HL-60/S4 treated with retinoic acid at 250 ng/mL for 4 days and 3 days (cell line): ENCODE results near the gene OR2AT4.
"Not testable (repeated sequence)": the region's sequence is repeated elsewhere in the genome, so short reads cannot be mapped to it uniquely, and the experiment has no call there.

Experiments used
- in situ Hi-C: fragments of 300-500 bp; cut with MboI; formaldehyde crosslinking; loops from 2 replicates; pipeline ENCODE4 v1.7.0; 2022; ENCODE audit warnings: low sequenced_read_pairs

OR2AT4 gene

DNA sequence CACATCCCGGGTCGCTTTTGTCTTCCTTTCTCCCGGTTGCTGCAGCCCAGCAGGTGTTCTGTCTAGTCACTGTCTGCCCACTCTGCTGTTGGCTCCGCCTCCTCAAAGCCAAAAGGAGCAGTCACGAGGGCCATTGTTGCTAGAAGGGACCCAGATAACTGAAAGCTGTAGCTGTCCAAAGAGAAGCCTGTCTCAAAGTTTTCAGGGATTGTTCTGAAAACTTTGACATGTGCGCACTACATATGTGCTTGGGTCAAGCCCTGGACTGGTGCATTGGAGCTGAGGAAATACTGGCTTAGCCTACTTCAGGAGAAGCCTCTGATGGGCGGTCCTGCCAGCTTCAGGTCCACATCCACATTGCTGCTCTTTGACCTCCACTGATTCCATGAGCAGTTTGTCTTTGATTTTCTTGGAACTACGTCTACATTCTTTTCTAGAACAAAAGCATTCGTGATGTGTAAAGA is 8.8 kb upstream of the OR2AT4 start:
- in situ Hi-C loops = no loop called here

DNA sequence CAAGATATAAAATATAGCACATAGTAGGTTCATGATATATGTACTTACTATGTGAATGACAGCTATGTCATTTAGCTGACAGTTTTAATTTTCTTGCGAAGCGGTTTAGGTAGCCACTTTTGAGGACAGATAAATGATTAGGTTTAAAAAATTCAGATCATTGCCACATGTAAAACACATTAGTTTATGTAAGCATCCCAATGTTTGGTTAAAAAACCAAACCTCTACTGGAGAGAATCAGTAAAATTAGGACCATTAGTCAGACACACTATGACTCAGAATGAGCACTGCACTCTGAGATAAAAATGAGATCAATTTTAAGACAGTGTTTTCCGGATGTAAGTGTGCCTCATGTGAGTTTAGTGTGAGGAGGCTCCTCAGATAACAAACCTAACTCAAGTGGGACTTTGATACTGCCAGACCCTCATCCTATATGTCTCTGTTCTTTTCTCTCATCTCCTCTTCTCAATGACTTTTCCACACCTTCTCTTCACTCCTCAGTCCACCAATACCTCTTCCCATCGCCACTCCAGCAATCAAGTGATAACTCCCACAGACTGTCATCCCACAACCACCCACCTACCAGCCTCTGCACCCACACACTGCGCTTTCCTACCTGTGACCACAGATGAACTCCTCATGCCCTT is 6.8 kb upstream of the OR2AT4 start:
- in situ Hi-C loops = no loop called here

DNA sequence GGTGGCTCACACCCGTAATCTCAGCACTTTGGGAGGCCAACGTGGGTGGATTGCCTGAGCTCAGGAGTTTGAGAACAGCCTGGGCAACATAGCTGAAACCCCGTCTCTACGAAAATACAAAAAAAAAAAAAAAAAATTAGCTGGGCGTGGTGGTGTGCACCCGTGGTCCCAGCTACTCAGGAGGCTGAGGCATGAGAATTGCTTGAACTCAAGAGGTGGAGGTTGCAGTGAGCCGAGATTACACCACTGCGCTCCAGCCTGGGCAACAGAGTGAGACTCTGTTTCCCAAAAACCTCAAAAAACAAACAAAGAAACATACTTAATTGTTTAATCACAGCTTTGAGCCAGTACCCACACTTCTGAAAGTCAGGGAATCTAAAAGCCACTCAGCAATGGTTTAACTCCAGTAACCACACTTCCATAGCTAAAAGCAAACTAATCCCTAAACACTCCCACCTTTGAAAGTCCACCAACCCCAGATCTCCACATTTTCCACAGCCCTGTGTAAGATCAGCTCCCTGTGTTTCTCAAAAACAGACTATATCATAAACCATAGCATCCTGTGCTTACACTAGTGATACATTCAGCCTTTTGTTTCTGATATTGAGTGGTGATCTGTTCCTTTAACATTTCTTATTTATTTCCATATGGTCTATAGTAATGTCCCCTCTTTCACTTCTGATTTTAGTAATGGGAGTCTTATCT is 4.9 kb upstream of the OR2AT4 start:
- in situ Hi-C loops = no loop called here

DNA sequence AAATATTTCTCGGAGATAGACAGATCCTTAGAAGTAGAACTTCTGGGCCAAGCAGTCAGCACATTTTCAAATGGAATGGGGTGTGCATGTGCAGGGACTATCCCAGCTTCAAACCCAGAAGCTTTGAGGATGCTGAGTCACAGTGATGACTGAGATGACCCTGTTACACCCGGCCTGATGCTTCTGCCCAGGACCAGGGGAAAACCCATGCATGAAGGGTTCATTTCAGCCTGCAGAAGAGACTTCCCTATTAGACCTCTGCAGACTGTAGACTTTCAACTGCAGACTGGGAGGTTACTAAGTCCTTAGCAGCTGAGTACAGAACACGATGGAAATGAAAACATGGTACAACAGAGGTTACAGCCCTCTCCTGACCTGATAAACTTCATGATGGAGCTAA is 3.6 kb upstream of the OR2AT4 start:
- in situ Hi-C loops = no loop called here

DNA sequence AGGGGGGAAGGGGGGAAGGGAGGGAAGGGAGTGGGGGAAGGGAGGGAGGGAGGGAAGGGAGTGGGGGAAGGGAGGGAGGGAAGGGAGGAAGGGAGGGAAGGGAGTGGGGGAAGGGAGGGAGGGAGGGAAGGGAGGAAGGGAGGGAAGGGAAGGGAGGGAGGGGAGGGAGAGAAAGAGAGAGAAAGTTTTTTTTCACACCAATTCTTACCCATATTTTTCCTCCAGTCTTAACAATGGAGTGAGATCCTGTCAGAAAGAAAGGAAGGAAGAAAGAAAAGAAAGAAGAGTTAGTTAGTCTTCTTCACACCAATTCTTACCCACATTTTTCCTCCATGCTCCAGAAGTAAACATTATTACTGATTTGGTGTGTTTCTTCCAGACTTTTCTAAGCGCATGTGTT is 3.0 kb upstream of the OR2AT4 start:
- in situ Hi-C loops = no loop called here

DNA sequence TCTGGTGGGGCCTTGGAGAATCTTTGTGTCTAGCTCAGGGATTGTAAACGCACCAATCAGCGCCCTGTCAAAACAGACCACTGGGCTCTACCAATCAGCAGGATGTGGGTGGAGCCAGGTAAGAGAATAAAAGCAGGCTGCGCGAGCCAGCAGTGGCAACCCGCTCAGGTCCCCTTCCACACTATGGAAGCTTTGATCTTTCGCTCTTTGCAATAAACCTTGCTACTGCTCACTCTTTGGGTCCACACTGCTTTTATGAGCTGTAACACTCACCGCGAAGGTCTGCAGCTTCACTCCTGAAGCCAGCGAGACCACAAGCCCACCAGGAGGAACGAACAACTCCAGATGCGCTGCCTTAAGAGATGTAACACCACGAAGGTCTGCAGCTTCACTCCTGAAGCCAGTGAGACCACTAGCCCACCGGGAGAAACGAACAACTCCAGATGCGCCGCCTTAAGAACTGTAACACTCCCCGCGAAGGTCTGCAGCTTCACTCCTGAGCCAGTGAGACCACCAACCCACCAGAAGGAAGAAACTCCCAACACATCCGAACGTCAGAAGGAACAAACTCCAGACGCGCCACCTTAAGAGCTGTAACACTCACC is 2.3 kb upstream of the OR2AT4 start:
- in situ Hi-C loops = not testable (repeated sequence)

DNA sequence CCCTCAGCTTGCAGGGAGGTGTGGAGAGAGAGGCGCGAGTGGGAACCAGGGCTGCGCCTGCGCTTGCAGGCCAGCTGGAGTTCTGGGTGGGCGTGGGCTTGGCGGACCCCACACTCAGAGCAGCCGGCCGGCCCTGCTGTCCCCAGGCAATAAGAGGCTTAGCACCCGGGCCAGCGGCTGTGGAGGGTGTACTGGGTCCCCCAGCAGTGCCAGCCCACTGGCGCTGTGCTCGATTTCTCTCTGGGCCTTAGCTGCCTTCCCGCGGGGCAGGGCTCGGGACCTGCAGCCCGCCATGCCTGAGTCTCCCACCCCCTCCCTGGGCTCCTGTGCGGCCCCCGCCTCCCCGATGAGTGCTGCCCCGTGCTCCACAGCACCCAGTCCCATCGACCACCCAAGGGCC is 1.5 kb upstream of the OR2AT4 start:
- in situ Hi-C loops = not testable (repeated sequence)

DNA sequence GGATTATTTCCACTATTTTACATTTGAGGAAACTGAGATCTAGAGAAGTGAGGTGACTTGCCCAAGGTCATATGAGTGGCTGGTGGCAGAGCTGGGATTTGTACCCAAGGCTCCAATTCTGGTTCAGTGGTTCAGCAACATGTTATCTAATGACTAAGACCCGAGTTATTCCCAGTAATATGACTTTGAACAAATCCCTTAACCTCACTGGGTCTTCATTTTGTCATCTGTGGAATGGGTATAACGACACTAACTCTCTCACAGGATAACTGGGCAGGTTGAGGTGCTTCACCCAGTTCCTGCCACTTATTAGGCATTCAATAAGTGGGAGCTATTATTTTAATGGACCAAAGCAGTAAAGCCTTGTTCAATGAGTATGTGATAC is 489 bp upstream of the OR2AT4 start:
- in situ Hi-C loops = no loop called here

DNA sequence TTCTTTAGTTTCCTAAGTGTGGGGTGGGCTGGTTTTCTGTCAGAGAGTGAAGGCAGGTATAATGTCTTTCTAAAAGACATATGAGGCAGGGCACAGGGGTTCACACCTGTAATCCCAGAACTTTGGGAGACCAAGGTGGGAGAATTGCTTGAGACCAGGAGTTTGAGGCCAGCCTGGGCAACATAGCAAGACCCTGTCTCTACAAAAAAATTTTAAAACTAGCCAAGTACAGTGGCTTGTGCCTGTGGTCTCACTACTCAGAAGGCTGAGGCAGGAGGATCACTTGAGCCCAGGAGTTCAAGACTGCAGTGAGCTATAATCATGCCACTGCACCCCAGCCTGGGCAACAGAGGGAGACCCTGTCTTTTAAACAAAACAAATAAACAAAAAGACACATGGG is 2.3 kb downstream of the OR2AT4 start:
- in situ Hi-C loops = not testable (repeated sequence)

DNA sequence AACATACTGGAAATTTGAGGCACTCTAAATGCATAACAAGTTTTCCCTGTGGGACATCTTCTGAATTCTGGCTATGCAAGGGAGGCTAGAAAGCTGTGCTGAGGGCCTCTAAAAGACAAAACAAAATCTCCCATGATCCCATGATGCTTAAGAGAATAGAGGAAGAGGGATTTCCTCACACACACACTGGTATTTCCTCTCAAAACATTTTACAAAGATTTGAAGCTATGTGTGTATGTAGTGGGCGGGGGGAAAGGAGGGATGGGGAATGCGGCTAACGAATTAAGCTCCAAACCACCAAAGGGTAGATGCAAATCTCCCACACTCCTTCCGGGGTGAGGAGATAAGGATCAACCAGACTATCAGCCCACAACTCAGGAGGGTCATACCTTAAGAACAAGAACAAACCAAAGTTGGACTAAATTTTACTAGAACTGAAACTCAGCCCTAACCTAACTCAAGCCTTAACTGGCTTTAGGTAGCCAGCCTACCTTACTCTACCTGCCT is 6.0 kb downstream of the OR2AT4 start:
- in situ Hi-C loops = no loop called here

DNA sequence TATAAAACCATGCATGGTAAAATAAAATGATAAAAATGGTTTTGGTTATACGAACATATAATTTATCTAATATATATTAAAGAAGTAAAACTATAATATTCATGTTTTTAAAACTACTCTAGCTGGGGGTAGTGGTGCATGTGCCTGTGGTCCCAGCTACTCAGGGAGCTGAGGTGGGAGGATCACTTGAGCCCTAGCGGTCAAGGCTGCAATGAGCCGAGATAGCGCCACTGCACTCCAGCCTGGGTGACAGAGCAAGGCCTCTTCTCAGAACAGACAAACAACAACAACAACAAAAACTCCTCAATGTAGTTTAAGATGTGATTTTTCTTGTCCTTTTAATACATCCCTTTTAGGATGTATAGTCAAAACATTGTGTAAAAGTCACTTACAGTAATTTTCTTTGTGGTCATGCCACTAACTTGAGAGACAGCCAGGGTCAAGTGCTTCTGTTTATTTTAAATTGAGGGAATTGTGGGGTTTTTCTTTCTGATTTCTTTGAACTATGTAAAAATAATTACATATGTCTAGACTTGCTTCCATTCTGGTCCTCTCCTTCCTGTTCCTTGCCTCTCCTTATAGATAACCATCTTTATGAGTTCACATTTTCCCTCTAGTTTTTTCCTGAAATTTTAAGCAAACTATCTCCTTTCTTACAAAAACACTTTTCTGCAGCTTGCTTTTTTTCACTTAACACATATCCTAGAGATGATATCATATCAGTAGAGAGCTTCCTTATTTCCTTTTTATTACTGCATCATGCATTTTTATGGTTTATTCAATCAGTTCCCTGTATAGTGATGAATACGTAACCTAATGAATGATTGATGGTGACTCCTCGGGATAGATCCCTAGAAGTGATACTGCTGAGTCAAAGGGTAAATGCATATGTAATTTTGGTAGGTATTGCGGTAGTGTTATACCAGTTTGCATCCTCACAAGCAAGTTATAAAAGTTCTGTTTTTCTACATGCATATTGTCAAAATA is 9.1 kb downstream of the OR2AT4 start:
- in situ Hi-C loops = no loop called here

DNA sequence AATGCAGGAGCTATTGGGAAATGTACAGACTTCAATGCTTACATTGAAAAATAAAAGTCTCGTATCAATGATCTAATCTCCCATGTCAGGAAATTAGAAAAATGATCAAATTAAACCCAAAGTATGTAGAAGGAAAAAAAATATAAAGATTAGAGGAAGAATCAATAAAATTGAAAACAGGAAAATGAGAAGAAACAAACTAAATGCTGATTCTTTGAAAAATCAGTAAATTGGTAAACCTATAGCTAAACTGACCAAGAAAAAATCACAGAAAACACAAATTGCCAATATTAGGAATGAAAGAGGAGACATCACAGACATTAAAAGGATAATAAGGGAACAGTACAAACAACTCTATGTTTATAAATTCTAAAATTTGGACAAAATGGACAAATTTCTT is 11.8 kb downstream of the OR2AT4 start:
- in situ Hi-C loops = no loop called here

DNA sequence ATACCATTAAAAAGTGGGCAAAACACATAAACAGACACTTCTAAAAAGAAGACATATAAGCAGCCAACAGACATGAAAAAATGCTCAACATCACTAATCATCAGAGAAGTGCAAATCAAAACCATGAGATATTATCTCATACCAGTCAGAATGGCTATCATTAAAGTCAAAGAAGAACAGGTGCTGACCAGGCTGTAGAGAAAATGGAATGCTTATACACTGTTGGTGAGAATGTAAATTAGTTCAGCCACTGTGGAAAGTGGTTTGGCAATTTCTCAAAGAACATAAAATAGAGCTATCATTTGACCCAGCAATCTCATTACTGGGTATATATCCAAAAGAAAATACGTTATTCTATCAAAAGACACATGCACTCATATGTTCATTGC is 13.5 kb downstream of the OR2AT4 start:
- in situ Hi-C loops = no loop called here

DNA sequence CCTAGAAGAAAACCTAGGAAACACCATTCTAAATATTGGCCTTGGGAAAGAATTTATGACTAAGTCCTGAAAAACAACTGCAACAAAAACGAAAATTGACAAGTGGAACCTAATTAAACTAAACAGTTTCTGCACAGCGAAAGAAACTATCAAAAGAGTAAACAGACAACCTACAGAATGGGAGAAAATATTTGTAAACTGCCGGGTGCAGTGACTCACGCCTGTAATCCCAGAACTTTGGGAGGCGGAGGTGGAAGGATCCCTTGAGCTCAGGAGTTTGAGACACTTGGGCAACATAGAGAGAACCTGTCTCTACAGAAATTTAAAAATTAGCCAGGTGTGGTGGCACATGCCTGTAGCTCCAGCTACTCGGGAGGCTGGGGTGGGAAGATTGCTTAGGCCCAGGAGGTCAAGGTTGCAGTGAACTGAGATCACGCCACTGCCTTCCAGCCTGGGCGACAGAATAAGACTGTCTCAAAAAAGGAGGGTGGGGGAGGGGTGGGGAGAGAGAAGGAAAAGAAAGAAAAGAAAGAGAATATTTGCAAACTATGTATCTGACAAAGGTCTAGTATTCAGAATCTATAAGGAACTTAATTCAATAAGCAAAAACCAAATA is 14.0 kb downstream of the OR2AT4 start:
- in situ Hi-C loops = no loop called here

DNA sequence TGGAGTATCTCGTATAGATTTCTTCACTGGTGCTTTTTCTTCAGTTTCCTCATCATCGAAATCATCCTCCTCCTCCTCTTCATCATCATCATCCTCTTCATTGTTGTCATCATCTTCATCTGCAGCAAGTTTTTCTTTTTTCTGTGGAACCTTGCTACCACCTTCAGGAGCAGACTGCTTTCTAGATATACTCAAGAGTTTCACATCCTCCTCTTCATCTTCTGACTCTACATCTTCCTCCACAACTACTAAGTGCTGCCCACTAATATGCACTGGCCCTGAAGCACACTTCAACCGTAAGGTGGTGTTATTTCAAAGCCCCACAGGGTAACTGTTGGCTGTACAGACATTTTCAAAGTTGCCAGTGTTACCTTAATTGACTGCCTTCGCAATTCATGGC is 17.1 kb downstream of the OR2AT4 start:
- in situ Hi-C loops = no loop called here

DNA sequence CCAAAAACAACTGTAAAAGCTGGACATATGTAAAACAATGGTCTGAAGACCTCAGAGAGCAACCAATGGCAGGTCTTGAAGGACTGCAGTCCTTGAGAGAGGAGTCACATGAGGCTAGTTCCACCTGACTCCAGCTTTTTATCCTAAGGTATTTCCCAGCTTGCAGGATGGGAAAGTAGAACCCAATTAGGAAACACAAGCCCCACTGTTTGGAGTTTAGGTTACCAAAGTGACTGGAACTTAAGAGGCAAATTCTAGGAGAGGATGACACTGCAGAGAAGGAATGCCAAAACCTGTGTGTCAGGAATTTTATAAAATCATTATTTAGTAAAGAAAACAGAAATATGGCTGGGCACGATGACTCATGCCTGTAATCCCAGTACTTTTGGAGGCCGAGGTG is 18.4 kb downstream of the OR2AT4 start:
- in situ Hi-C loops = no loop called here

DNA sequence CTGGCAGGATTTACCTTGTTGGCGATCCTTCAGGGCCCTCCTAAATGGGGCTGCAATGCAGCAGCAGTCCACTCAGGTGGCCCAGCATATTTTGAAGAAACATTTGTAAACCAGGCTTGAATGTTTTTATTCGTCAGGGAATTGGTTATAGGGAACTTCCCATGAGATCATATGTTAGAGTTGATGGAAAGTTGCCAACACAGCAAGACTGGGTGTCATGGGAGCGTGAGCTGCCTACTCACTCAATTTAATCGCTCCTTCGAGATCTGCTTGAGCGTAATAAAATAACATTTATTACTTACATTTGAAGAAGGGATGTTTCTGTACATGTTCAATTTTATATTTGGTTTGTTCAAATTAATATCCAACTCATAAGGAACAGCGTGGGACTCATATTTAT is 19.4 kb downstream of the OR2AT4 start:
- in situ Hi-C loops = no loop called here

DNA sequence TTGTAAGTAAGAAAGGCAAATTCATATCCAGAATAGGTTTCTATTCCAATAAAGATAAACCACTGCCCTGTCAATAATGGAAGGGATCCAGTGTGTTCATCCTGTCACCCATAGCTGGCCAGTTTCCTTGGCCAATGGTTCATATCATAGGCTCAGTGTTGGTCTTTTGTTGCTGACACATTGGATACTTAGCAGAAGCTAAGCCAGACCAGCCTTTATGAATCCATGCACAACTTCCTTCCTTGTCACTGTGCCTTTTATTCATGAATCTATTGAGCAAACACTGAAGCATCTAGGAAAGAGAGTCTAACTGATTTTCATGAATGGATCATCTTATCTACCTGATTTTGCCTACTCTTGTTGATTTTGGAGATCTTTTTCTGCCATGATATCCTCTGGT is 20.0 kb downstream of the OR2AT4 start:
- in situ Hi-C loops = no loop called here

DNA sequence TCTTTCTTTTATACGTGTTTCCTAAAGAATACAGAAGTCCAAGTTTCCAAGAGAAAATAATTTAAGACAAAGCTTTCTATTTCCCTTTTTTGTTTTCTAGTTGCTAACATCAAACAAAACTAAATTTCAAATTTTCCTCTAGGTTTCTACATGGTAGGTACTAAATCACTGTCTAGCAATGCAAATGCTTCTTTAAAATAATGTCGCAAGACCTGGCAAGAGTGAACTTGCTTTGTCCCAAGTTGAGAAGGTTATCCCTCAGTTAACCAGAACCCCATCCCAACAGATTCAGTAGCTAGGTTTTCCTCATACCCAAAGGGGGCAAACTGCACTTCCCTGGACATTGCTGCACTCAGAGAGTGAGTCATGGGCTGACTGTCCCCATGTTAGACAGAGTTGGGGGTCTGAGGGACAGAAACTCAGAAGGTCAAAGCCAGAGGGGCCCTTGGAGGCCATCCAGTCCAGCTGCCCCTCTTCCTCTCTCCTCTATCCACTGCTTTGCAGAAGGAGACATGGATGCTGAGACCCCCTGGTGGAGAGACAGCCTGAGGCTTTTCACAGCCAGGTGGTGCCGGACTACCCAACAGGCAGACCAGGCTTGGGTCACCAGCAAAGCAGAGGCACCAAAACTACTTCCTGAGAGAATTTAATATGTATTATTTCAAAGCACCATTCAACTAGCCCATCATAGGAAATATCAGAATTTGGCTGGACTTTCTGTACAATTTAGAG is 23.1 kb downstream of the OR2AT4 start:
- in situ Hi-C loops = no loop called here

DNA sequence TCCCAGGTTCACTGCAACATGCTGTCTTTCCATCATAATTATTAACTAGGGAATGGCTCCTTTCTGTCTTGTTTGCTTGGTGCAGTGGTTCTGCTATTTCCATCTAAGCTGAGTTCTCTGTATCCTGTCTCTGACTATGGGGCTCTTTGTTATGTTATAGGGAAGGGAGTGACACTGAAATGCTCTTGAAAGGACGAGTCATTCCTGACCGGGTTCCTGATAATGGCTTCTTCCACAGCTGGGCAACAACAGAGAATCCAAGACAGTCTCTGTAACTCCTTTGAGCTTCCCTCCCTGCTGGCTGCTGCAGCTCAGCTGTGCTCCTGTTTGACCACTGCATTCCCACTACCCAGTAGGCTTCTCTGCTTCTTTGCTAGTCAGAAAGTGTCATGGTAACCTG is 24.1 kb downstream of the OR2AT4 start:
- in situ Hi-C loops = no loop called here
